Effector memory CD8-positive, alpha-beta T cell (primary cell): ENCODE measurements around the gene ZNF48.

Experiments used
- ATAC-seq: fragments of 150-1000 bp; cut with Tn5 transposase; replicated peaks from 2 replicates; pipeline ENCODE4 v1.10.0; 2021; ENCODE audit warnings: mild to moderate bottlenecking, moderate library complexity
- DNase-seq, 3 experiments: peaks; one replicate each; pipeline ENCODE4 v3.0.0; 2021
- H3K27ac Mint-ChIP-seq, 2 donors: one replicate each; pipeline ENCODE4 v1.8.0; 2022; ENCODE audit warnings: mild to moderate bottlenecking in 2 of 2, mixed read lengths in 2 of 2, moderate library complexity in 2 of 2
- H3K27me3 Mint-ChIP-seq, 2 donors: one replicate each; pipeline ENCODE4 v1.8.0; 2022; ENCODE audit warnings: mixed read lengths in 2 of 2
- H3K36me3 Mint-ChIP-seq: one replicate; pipeline ENCODE4 v1.8.0; 2022; ENCODE audit warnings: mild to moderate bottlenecking, moderate library complexity, mixed read lengths; ENCODE audit not compliant: insufficient read depth
- H3K4me1 Mint-ChIP-seq, 2 donors: one replicate each; pipeline ENCODE4 v1.8.0; 2022; ENCODE audit warnings: low read depth in 2 of 2, mixed read lengths in 2 of 2
- H3K4me3 Mint-ChIP-seq, 2 donors: one replicate each; pipeline ENCODE4 v1.8.0; 2022; ENCODE audit warnings: mild to moderate bottlenecking in 2 of 2, mixed read lengths in 2 of 2, moderate library complexity in 2 of 2
- H3K9me3 Mint-ChIP-seq, 2 donors: one replicate each; pipeline ENCODE4 v1.8.0; 2022; ENCODE audit warnings: mixed read lengths in 2 of 2

The ZNF48 gene

GRCh38 chr16:30355144-30355953 is 39.9 kb upstream of the ZNF48 start, which contains the start of gene CD2BP2:
CD2BP2 (minus strand) TSS chr16:30355308; CDS start chr16:30354681, 627 bp downstream.
- ATAC-seq: peak; percentile 85
- Mint-ChIP-seq H3K4me3 (peak within 1 kb of the TSS; percentile 92 to 97), H3K9me3 (no peaks in the 10 kb centered on the region), H3K27ac (peak within 1 kb of the TSS; percentile 97 to 98), H3K36me3 (peaks cover 40% of the 10 kb centered on the region), H3K4me1 (peaks cover 37% of the 10 kb centered on the region in 2 donors), H3K27me3 (no peaks in the 10 kb centered on the region)
- peak; percentile 70 to 75 (median 73) for DNase-seq

- H3K4me3 Mint-ChIP-seq: peak overlapping the region; percentile 92 to 97
- no peak for ATAC-seq
- peaks cover 39% of the 10 kb centered on the region for H3K36me3 Mint-ChIP-seq
- DNase-seq: no peak
- H3K27me3 Mint-ChIP-seq: no peaks in the 10 kb centered on the region
- H3K27ac Mint-ChIP-seq: peak overlapping the region; percentile 97 to 98
- peaks cover 31 to 32% of the 10 kb centered on the region in 2 donors for H3K4me1 Mint-ChIP-seq
- no peaks in the 10 kb centered on the region for H3K9me3 Mint-ChIP-seq
These were observed 39.3 kb upstream of the ZNF48 start for GRCh38 chr16:30355954-30356308.

GRCh38 chr16:30356401-30357084 is 38.7 kb upstream of the ZNF48 start:
- Mint-ChIP-seq H3K27me3 (no peaks in the 10 kb centered on the region), H3K9me3 (no peaks in the 10 kb centered on the region), H3K27ac (peak overlapping the region; percentile 97 to 98), H3K4me3 (peak overlapping the region; percentile 92 to 97), H3K36me3 (peaks cover 38% of the 10 kb centered on the region), H3K4me1 (peaks cover 25 to 27% of the 10 kb centered on the region in 2 donors)
- ATAC-seq (no peak), DNase-seq (no peak)

GRCh38 chr16:30357085-30357714 is 38.0 kb upstream of the ZNF48 start:
- DNase-seq (no peak), ATAC-seq (no peak)
- Mint-ChIP-seq H3K9me3 (no peaks in the 10 kb centered on the region), H3K27me3 (no peaks in the 10 kb centered on the region), H3K4me1 (peaks cover 22 to 25% of the 10 kb centered on the region in 2 donors), H3K27ac (peak overlapping the region; percentile 5 to 98), H3K36me3 (peaks cover 35% of the 10 kb centered on the region), H3K4me3 (no peak overlapping the region)

- Mint-ChIP-seq H3K27me3 (no peaks in the 10 kb centered on the region), H3K9me3 (no peaks in the 10 kb centered on the region), H3K4me1 (peaks cover 25% of the 10 kb centered on the region in 2 donors), H3K27ac (peak overlapping the region in 1 of 2 donors; percentile 3), H3K36me3 (peaks cover 33% of the 10 kb centered on the region), H3K4me3 (no peak overlapping the region)
- ATAC-seq (no peak), DNase-seq (no peak)
These were observed 37.3 kb upstream of the ZNF48 start for GRCh38 chr16:30357715-30358576.

GRCh38 chr16:30358577-30358936 is 36.7 kb upstream of the ZNF48 start:
- Mint-ChIP-seq H3K36me3 (peaks cover 32% of the 10 kb centered on the region), H3K9me3 (no peaks in the 10 kb centered on the region), H3K4me3 (no peak overlapping the region), H3K27me3 (no peaks in the 10 kb centered on the region), H3K27ac (no peak overlapping the region), H3K4me1 (peaks cover 24 to 25% of the 10 kb centered on the region in 2 donors)
- no peak for DNase-seq
- no peak for ATAC-seq

GRCh38 chr16:30358990-30359870 is 36.0 kb upstream of the ZNF48 start:
- Mint-ChIP-seq H3K27me3 (no peaks in the 10 kb centered on the region), H3K4me1 (peaks cover 18 to 20% of the 10 kb centered on the region in 2 donors), H3K27ac (no peak overlapping the region), H3K9me3 (no peaks in the 10 kb centered on the region), H3K36me3 (peaks cover 31% of the 10 kb centered on the region), H3K4me3 (no peak overlapping the region)
- no peak for DNase-seq
- no peak for ATAC-seq

- ATAC-seq: no peak
- peaks cover 34% of the 10 kb centered on the region for H3K36me3 Mint-ChIP-seq
- H3K27me3 Mint-ChIP-seq: no peaks in the 10 kb centered on the region
- no peak overlapping the region for H3K4me3 Mint-ChIP-seq
- H3K9me3 Mint-ChIP-seq: no peaks in the 10 kb centered on the region
- DNase-seq: no peak
- H3K27ac Mint-ChIP-seq: no peak overlapping the region
- peaks cover 14 to 15% of the 10 kb centered on the region in 2 donors for H3K4me1 Mint-ChIP-seq
These were observed 35.4 kb upstream of the ZNF48 start for GRCh38 chr16:30359871-30360170.

- no peak for DNase-seq
- Mint-ChIP-seq H3K9me3 (no peaks in the 10 kb centered on the region), H3K27me3 (no peaks in the 10 kb centered on the region), H3K36me3 (peaks cover 32% of the 10 kb centered on the region), H3K4me3 (no peak overlapping the region), H3K27ac (no peak overlapping the region), H3K4me1 (peaks cover 12 to 15% of the 10 kb centered on the region in 2 donors)
- ATAC-seq: no peak
These were observed 34.0 kb upstream of the ZNF48 start for GRCh38 chr16:30361180-30361579.

GRCh38 chr16:30365200-30365599 is 30.0 kb upstream of the ZNF48 start:
- Mint-ChIP-seq H3K36me3 (peaks cover 30% of the 10 kb centered on the region), H3K4me3 (no peak overlapping the region), H3K27me3 (no peaks in the 10 kb centered on the region), H3K4me1 (peaks cover 35 to 43% of the 10 kb centered on the region in 2 donors), H3K27ac (peak overlapping the region in 1 of 2 donors; percentile 25), H3K9me3 (no peaks in the 10 kb centered on the region)
- DNase-seq (no peak), ATAC-seq (no peak)

- Mint-ChIP-seq H3K36me3 (peaks cover 34% of the 10 kb centered on the region), H3K4me1 (peaks cover 40 to 50% of the 10 kb centered on the region in 2 donors)
These were observed 28.7 kb upstream of the ZNF48 start for GRCh38 chr16:30366511-30366910.

GRCh38 chr16:30367349-30368009 is 27.7 kb upstream of the ZNF48 start:
- DNase-seq (no peak), ATAC-seq (no peak)
- Mint-ChIP-seq H3K9me3 (no peaks in the 10 kb centered on the region), H3K4me3 (peak overlapping the region; percentile 88 to 89), H3K36me3 (peaks cover 34% of the 10 kb centered on the region), H3K27me3 (no peaks in the 10 kb centered on the region), H3K27ac (peak overlapping the region; percentile 90 to 92), H3K4me1 (peaks cover 46 to 53% of the 10 kb centered on the region in 2 donors)

More at GRCh38 chr16:30366511-30366910, 28.7 kb upstream of the ZNF48 start:
- Mint-ChIP-seq H3K27me3 (no peaks in the 10 kb centered on the region), H3K27ac (peak overlapping the region in 1 of 2 donors; percentile 92), H3K4me3 (peak overlapping the region; percentile 88 to 89), H3K9me3 (no peaks in the 10 kb centered on the region)
- no peak for ATAC-seq
- no peak for DNase-seq
